ENCODE data around the gene RASGEF1C.

RASGEF1C gene

DNA sequence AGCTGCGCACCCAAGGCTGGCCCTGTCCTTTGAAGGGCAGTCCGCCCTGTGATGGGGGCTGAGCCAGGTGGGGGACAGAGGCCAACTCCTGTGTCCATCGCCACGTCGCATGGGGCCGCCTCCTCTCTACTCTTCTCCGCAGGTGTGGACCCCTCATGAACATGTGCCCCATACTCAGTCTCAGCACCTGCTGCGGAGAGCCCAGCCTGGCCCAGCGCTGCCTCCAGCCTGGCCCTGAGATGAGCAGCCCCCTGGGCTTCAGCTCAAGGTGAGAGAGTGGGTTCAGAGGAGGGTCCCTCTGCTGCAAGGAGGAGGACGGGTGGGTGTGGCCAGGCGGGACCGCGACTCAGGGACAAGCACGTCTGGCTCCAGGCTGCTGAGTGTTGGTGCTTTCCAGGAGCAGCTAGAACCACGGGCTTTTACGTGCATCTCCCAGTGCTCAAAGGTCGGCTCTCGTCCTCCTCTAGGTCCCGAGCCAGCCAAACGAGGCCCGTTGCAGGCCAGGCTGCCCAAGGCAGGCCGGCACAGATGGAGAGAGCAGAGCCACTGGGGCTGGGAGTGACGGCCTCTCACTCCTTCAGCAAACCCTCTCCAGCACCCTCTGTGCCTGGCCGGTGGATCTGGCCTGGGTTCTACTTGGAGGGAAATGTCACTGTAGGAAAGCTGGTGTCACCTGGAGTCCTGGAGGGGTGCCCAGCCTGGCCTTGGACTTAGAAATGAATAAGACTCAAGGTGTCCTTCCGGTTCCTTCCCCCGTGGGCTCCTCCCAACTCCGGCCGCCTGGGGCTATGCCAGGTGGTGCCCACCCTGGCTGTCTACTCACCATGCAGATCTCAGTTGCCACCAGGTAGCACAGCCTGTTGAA is 88.5 kb downstream of the RASGEF1C start:
- DNase-seq (ENCODE audit: low read depth in 1 of 2, low spot score in 1 of 2), result no peak

DNA sequence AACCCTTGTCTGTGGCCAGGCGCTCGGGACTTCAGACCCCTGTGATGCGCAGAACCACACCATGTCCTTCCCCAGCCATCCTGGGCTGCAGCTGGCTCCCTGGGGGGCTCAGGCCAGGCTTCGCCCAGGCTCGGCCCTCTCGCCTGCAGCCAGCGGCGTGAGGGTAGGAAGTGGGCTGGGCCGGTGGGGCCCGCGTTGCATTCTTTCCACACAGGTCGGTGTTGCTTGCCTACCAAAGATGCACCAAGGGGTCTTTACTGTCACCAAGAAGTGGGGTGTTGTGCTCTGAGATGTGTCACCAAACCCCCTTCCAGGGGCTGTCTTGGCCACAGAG is 89.1 kb downstream of the RASGEF1C start:
- no peak for DNase-seq (ENCODE audit: low read depth in 1 of 2, low spot score in 1 of 2)

DNA sequence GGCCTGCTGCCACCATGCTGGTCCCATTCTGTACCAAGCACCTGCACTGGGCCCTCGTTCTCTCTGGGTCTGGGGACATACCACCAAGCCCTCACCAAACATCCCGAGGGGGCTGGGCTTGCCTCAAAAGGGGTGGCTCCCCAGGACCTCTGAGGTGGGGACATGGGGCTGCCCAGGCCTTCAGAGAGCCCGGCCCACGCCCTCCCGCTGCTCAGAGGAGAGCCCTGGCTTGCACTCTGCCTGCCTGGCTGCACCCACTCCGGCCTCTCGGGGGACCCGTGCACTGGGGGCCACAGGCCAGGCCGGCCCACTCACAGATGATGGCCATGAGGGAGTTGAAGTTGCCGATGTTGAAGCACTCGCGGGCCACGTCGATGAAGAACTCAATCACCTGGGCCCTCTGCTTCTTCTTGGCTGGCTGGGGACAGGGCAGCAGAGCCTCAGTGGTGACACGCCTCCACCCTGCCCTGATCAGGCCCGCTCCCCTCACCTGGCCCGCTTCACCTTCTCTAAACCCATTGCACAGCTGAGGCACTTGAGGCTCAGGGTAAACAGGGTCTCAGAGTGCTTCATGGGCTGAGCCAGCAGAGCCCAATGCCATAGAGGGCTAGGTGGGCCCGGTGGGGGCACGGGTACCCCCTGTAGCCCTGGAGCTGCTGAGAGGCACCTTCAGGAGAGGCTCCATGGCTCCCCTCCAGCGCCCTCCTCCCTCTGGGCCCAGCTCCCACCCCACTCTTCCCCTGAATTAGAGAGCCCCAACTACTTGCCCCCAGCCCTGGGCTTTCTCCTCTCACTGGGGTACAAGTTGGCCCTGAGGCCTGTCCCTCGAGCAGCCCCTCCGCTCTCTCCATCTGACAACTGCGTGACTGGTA is 89.7 kb downstream of the RASGEF1C start:
- no peak for DNase-seq (ENCODE audit: low read depth in 1 of 2, low spot score in 1 of 2)

DNA sequence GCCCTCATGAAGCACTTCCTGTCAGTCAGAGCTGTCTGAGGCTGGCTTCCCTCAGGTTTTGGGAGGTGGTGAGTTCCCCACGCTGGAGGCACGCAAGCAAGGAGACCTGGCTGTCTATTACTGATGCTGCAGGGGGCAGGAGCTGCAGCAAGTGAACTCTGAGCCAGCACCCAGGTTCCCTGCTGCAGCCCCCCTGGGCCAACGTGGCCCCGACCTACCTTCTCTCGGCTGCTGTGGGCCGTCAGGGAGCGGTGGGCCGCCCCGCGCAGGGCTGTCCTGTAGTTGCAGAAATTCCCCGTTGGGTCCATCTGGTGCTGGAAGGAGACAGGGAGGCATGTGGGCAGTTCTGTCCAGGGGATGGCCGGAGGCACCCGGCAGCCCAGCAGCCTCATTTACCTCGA is 90.6 kb downstream of the RASGEF1C start:
- no peak for DNase-seq (ENCODE audit: low read depth in 1 of 2, low spot score in 1 of 2)

DNA sequence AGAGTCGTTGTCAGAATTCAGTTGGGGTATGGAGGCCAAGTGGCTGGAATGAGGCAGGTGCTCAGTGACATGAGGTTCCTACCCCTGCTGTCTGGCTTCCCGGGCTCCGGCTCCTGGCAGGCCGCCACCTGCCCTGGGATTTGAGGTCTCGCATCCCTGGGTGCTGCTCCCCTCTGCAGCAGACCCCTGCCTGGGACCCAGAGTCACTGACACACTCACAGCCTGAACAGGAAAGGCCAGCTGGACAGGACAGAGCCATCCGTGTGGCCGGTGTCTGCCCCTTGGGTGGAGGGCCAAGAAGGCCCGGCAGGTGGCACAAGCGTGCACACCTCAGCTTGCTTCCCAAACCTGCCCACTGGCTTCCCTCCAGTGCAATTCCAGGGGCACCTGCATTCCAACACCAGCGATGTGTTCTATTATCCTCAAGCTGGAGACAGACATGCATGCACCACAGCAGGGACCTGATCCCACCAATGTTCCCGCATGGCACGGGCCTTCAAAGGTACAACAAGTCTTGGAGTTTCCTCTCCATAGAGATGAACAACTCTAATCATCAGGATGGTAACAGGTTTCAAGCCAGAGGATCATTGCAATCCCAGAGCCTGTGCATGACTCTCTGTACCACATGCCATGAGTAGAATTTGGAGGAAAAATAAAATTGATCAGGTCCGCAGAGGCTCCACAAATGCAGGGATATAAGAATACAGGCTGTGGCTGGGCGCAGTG is 91.8 kb downstream of the RASGEF1C start:
- DNase-seq (ENCODE audit: low read depth in 1 of 2, low spot score in 1 of 2), result no peak

DNA sequence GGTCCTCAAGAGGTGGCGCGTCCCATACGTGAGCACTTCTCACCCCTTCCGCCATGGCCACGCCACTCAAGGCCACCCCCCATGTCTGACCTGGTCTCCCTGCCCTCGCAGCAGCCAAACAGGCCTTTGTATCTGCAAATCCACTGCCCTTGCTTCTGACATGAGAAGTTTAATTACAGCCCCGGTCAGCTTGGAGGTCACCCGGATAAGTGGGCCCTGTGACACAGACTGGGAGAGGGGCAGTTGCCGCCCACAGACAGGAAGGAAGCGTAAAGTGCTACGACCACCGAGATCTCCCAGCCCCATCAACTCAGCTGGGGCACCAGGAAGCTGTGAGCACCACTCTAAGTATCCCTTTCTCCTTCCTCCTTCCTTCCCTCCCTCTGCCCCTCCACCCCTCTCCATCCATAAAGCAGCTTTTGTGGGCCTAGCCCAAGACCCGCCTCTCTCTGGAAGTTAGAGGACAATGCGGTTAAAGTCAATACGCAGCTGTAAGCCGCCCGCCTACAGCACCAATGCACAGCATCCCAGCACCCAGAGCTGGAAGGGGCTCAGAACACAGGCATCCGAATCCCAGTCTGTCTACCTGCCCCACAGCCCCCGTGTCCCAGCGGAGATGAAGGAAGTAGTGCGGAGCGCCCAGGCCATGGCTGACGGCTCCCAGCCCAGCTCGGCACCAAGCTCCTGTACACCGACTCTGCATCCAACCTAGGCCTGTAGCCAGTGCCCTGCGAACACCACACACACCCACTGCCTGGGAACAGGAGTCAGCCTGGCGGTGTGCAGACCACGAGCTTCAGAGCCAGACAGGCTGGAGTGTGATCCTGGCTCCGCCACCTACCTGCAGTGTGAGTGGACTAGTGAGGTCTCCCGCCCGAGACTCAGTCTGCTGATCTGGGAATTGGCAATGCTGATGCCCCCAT is 92.7 kb downstream of the RASGEF1C start:
- DNase-seq (ENCODE audit: low read depth in 1 of 2, low spot score in 1 of 2), result no peak

DNA sequence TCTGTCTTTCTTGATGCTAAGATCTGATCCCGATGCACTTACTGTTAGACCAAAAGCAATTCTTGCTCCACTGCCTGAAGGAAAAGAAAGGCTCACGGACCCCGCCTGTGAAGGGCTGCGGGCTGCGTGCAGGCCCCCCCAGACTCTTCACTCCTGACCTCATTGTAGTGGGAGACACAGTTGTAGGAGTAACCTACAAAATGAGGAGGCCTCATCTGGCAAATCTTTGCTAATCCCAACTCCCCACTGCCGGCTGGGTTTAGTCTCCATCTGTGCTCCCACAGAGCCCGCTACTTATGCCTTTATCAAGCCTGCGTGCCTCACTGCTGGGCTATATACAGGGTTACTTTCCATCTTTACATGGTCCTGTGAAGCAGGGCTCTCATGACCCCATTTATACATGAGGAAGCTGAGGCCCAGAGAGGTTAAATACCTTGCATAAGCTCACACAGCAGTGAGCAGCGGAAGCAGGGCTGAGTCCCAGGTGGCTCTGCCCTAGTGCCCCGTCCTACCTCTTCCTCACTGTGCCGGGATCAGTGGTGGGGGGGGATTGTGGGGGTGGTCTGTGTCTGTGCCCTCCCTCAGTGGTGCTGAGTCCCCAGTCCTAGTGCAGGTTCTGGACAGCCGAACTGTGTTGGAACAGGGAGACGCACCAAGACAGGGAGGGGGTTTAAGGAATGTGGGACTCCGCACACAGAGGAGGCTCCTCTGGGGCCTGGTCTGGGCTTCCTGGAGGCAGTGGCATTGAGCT is 93.5 kb downstream of the RASGEF1C start:
- DNase-seq (ENCODE audit: low read depth in 1 of 2, low spot score in 1 of 2), result no peak

DNA sequence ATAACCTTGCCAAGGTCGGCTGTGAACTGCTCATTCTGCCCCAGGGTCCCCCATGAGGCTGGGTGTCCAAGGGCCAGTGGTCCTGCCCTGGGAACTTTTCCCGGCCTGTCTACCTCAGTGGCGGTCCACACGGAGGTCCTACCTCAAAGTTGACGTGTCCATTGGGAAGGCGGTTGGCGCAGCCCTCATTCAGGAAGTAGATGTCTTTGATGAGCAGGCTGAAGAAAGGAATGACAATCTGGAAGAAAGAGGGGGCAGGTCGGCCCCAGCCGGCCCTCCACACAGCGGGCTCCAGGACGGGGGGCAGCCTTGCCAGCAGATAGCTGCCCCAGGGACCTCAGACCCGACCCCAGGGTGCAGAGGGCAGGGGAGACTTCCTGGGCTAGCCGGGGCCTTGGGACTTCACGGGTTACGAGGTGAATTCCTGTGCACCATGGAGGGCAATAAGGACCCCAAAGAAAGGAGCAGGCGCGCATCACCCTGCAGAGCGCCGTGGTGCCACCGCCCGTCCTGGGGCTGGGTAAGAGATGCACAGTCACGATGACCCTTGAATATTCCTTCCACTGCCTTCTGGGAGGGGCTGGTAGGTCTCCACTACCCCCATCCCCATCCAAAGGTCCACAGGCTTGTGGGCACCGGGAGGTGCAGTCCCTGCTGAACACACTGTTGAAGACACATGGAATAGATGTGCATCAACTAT is 94.6 kb downstream of the RASGEF1C start:
- no peak for DNase-seq (ENCODE audit: low read depth in 1 of 2, low spot score in 1 of 2)

DNA sequence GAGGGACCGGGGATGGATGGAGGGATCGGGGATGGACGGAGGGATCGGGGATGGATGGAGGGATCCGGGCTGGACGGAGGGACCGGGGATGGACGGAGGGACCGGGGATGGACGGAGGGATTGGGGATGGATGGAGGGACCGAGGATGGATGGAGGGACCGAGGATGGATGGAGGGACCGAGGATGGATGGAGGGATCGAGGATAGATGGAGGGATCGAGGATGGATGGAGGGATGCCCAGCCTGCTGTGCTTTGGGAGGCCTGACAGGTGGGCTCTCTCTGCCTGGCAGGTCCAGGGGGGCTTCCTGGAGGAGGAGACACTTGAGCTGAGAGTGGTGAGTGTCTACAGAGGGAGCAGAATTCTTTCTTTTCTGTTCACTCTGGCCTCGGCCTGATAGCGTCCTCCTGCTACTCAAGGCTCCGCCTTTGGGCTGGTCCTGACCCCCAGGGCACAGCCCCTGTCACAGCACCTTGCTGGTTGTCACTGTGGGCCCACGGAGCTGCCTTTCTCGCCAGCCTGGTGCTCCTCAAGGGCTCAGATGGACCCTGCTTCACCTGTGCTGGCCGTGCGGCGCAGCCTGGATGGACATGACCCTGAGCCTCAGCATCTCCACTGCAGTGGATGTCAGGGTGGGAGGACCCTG is 95.2 kb downstream of the RASGEF1C start:
- no peak for DNase-seq (ENCODE audit: low read depth in 1 of 2, low spot score in 1 of 2)

DNA sequence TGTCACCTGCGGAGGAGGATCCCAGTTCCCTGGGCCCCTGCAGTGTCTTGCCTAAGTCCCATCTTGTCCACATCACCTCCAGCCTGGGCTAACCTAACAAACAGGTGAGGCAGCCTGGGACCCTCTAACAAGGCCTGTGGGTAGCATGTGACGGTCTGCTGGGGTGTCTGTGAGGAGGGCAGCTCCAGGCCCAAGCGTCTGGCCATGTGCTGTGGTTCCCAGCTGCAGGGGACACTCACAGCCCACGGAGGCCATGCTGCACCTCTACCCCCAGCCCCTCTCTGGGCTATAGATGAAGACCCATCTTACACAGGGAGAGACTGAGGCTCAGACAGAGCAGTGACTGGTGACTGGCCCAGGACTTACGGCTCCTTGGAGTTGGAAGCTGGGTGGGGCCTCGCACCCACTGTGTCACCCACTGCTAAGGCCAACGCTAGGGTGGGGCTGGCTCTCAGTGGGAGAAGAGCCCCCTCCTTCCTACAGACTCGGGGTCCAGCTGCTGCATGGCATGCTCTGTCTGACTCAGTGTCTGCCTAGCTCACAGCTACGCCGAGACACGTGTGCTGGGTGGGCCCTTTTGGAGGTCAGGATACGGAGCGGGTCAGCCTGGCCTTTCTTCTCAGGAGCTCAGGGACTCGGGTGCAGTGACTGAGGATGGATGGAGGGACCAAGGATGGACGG is 96.7 kb downstream of the RASGEF1C start:
- DNase-seq (ENCODE audit: low read depth in 1 of 2, low spot score in 1 of 2), result no peak

DNA sequence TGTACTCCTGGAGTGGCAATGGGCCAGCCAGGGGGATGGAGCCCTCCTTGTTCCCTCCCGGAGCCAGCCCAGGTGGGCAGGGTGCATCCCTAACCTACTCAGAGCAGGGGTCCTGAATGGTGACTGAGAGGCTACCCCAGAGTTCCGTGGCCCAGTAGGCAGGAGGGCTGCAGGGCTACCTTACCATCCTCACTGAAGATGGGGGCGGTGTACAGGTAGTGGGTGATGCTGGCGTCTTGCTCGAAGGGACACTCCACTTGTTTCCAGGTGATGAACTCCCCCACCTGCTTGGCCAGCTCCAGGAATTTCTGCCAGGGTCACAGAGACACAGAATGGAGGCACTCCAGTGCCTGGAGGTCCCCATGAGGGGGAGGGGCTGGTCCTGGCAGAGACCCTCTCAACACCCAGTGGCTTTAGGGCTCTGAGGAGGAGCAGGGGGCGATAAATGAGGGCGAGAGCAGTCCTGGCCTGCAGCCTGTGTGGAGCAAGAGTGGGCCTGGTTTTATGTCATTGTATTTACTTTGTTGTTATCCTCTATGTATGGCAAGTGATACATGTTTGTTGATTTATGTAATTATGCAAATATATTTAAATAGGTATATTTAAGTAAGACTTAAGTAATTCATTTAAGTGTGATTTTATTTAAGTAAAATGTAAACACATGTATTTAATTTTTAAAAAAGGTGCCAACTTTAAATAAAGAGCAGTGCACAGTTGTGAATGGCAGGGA is 97.6 kb downstream of the RASGEF1C start:
- no peak for DNase-seq (ENCODE audit: low read depth in 1 of 2, low spot score in 1 of 2)

DNA sequence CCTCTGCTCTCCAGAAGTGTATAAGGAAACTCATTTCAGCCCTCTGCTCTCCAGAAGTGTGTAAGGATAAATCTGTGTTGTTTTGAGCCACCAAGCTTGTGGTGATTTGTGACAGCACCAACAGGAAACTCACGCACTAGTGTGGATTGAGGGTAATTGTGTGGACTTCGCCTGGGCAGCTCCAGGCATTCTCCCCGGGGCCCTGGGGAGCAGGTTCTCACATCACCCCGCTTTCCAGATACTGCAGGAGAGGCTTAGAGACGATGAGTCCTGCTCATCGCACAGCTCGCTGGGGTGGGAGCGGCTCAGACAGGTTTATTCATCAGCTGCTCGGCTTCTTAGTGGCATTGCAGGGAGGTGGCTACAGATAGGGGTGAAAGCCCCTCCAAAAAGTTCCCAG is 99.1 kb downstream of the RASGEF1C start:
- no peak for DNase-seq (ENCODE audit: low read depth in 1 of 2, low spot score in 1 of 2)

DNA sequence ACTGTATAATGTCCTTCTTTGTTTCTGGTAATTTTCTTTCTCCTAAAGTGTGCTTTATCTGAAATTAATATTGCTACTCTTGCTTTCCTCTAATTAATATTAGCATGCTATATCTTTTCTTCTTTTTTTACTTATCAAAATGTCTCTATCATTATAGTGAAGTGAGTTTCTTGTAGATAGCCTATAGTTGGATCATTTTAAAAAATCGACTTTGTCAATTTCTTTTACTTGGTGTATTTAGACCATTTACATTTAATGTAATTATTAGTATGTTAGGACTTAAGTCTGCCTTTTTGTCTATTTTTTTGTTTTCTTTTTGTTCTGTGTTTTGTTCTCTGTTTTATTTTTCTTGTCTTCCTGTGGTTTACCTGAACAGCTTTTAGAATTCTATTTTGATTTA is 102.0 kb downstream of the RASGEF1C start:
- no peak for DNase-seq (ENCODE audit: low read depth in 1 of 2, low spot score in 1 of 2)

DNA sequence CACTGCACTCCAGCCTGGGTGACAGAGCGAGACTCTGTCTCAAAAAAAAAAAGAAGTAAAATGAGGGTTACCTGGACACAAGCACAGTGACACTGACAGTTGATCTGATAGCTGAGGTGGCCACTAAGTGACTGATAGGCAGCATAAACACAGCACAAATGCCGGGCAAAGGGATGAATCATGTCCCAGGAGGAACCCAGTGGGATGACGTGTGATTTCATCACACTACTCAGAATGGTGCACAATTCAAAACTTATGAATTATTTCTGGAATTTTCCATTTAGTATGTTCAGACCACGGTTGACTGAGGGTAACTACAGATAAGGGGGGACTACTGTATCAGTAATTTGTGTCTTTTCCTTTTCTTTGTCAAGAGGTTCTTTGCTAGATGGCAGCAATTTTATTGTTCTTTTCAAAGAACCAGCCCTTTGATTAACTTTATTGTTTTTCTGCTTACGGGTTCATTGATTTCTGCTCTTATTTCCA is 103.1 kb downstream of the RASGEF1C start:
- DNase-seq (ENCODE audit: low read depth in 1 of 2, low spot score in 1 of 2), result no peak

DNA sequence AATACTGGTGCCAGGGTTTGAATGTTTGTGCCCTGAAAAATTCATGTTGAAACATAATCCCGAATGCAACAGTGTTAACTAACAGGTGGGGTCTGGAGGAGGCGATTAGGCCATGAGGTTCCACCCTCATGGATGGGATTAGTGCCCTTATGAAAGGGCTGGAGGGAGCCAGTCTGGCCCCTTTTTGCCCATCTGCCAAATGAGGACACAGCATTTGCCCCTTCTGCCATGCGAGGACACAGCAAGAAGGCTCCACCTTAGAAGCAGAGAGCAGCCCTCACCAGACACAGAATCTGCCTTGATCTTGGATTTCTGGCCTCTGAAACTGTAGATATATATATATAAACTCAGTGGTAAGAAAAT is 104.9 kb downstream of the RASGEF1C start:
- DNase-seq (ENCODE audit: low read depth in 1 of 2, low spot score in 1 of 2), result no peak

DNA sequence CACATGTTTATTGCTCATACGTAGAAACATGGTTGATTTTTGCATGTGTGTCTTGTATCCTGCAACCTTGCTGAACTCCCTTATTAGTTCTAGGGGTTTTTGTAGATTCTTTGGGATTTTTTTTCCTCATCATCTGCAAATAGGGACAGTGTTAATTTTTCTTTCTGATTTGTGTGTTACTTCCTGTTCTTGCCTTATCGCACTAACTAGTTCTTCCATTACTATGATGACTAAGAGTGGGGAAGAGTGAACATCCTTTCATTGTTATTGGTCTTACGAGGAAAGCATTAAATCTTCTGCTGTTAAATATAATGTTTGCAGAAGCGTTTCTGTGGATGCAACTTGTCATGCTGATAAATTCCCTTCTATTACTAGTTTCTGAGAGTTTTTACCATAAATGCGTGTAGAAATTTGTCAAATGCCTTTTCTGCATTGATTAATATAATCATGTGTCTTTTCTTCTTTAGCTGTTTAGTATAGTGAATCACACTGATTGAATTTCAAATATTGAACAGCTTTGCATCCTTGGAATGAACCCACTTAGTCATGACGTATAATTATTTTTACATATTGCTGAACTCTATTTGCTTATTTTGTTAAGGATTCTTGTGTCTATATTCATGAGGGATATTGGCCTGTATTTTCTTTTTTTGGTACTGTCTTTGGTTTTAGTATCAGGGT is 105.4 kb downstream of the RASGEF1C start:
- DNase-seq (ENCODE audit: low read depth in 1 of 2, low spot score in 1 of 2), result no peak

DNA sequence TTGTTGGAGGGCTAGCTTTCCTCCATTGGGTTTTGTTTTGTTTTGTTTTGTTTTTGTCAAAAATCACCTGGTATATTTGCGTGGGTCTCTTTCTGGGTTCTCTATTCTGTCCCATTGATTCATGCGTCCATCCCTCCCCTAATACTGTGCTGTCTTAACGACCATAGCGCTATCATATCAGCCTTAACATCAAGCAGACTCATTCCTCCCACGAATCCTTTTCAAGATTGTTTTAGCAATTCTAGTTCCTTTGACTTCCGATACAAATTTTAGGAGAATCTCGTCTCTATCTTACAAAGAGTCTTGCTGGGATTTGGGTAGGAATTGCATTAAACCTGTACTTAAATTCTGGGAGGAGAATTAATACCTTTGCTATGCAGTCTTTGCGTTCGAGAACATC is 106.4 kb downstream of the RASGEF1C start:
- DNase-seq (ENCODE audit: low read depth in 1 of 2, low spot score in 1 of 2), result no peak
